LNCaP clone FGC (cell line): Measurements from ENCODE around the gene GJB3.

ENCODE experiments used
- DNase-seq: peaks from one replicate; pipeline ENCODE4 v3.0.0-alpha.2; 2011; ENCODE audit warnings: low read depth
- H3K4me3 ChIP-seq: 2 replicates; pipeline ENCODE4 v1.5.1; 2011; ENCODE audit warnings: mild to moderate bottlenecking, low read depth, low read length, control low read depth
- TF ChIP-seq, protein P1 (sequence below): IDR thresholded peaks from 2 replicates; pipeline ENCODE4 v1.5.1; 2012; ENCODE audit warnings: mild to moderate bottlenecking; ENCODE audit not compliant: control insufficient read depth, insufficient read depth; ENCODE audit errors: extremely low read depth

Gene GJB3

DNA sequence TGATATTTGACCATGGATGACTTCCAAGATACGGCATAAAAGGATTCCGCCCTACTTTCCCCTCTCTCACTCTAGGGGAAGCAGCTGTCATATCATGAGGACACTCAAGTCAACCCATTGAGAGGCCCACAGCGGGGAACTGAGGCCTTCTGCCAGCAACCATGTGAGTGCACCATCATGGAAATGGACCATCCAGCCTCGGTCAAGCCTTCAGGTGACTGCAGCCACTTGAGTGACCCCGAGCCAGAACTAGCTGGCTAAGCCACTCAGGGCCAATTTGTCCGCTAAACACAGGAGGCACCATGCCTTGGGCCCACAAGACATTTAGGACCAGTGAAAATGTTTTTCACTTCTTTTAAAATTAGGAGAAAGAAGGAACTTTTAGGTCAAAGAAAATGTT, 37.2 kb upstream of the GJB3 start:
- no peak overlapping the region for H3K4me3 ChIP-seq
- TF ChIP-seq, protein P1, sequence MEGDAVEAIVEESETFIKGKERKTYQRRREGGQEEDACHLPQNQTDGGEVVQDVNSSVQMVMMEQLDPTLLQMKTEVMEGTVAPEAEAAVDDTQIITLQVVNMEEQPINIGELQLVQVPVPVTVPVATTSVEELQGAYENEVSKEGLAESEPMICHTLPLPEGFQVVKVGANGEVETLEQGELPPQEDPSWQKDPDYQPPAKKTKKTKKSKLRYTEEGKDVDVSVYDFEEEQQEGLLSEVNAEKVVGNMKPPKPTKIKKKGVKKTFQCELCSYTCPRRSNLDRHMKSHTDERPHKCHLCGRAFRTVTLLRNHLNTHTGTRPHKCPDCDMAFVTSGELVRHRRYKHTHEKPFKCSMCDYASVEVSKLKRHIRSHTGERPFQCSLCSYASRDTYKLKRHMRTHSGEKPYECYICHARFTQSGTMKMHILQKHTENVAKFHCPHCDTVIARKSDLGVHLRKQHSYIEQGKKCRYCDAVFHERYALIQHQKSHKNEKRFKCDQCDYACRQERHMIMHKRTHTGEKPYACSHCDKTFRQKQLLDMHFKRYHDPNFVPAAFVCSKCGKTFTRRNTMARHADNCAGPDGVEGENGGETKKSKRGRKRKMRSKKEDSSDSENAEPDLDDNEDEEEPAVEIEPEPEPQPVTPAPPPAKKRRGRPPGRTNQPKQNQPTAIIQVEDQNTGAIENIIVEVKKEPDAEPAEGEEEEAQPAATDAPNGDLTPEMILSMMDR: no peak
- no peak for DNase-seq

DNA sequence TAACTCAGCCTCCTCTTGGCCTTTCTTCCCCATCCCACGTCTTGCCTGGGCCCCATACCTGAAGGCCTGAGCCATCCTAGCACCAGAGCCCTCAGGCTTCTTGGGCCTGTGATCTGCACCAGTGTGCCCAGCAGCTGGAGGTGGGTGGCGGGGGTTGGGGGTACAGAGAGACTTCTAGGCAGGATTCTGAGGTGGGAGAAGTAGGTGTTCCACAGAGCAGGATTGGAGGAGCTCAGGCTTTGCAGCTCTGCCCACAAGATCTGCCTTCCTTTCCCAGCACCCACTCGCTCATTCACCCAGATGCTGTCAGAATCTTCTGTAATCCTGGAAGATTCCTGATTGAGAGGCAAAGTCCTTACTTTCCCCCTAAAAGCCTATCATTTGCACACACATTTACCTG, 36.2 kb upstream of the GJB3 start:
- TF ChIP-seq, protein P1: no peak
- H3K4me3 ChIP-seq: no peak overlapping the region
- DNase-seq: no peak

DNA sequence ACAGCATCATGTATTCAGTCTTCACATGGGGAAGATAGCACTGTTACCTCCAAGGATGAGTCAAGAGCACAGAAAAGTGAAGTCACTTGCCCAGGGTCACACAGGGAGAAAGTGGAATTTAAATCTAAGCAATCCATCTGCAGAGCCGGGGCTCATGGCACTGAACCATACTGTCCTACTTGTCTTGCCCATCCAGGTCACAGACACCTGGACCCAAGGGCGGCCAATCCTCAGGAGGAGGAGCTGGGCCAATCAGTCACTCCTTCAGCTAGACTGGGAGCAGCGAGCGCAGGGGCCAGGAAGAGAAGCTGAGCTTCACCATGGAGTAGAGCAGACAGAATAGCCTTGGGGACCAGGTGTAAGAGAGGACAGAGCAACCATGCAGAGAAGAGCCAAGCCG, 35.3 kb upstream of the GJB3 start:
- no peak overlapping the region for H3K4me3 ChIP-seq
- TF ChIP-seq, protein P1: no peak
- no peak for DNase-seq

DNA sequence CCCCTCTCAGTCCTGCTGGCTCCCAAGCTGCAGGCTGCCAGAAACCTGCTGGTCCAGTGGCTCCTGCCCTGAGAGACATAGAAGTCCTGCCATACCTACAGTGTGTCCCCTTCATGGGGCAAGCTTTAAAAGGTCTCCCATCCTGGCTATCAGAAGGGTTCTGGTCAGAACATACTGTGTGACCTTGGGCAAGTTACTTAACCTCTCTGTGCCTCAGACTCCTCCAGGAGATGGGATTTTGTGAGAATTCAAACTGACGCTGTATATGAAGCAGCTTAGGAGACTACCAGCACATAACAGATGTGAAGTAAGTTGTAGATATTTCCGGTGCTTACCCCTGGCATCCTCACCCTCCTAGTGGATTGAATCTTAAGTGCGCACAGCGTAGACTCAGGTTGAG, 34.9 kb upstream of the GJB3 start:
- TF ChIP-seq, protein P1: no peak
- DNase-seq: no peak
- no peak overlapping the region for H3K4me3 ChIP-seq

DNA sequence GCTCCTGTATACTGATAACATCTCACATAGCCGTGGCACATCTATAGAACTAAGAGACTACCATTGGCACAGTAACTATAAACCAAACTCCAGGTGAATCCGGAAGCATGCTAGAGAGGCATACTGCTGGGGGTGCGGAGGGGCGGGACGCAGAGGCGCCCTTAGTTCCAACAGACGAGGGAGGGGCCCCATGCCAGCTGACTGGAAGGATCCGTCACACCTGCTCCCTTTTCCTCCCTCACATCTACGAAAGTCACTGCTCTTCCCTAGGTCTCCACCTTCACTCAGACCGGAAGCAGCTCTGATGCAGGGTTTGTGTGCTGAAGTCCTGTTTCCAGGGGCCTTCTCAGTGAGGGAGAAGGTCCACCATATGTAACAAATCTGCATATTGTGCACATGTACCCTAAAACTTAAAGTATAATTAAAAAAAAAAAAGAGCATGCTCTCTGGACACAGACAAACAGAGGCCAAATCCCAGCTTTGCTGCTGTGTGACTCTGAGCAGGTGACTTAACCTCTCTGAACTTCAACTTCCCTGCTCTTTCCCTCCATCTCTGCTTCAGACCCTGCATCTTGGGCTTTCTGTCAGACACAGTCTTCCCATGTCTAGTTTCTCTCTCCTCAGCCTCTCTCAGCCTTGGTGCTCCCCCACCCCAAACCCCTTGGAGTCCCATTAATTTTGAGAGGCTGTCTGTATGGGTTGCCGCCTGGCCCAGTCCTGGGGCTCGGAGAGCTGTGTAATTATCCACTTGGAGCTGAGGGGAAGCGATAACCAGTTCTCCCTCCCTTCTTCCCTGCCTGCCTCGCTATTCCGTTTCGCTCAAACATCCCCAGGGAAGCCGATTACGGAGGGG, 34.0 kb upstream of the GJB3 start:
- TF ChIP-seq, protein P1: no peak
- DNase-seq: no peak

DNA sequence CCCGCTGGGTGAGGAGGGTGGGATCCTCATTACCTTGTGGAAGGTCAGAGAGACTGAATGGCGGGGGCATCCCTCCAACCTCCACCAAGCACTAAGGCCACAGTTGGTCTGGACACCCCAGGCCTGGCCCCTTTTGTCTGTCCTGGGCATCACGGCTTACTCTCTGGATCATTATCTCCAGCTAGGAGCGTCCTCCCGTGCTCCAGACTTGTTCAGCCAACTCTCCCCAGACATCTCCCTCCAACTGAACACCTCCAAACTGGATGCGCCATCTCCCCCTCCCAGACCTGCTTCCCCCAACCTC, 33.4 kb upstream of the GJB3 start:
- TF ChIP-seq, protein P1: no peak
- H3K4me3 ChIP-seq: no peak overlapping the region
- no peak for DNase-seq

More for the DNA sequence above, 34.0 kb upstream of the GJB3 start:
- H3K4me3 ChIP-seq: no peak overlapping the region

DNA sequence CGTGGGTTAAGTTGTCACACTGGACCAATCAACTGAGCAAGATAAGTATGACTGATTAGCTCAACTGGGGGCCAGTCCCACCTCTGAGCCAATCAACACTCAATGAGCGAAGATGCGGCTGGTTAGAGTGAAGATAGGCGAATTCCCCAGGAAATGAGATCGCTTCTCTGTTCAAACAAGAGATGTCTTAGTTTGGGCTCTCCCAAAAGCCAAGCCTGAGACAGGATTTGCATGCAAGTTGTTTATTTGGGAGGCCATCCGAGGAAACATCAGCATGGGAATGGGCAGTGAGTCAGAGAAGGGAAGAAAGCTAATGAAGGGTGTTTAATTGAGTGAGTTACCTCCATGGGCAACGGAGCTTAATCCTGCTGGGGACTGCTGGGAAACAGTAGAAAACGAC, 31.0 kb upstream of the GJB3 start:
- TF ChIP-seq, protein P1: no peak
- no peak for DNase-seq
- H3K4me3 ChIP-seq: no peak overlapping the region
